CD14-positive monocyte (primary cell): ENCODE data around the gene TRIM33. TPM values are rescaled to one million over a fixed set of nuclear protein-coding genes. Genes with fewer than 3 reads are reported as not detected.

Source experiments
- DNase-seq, 3 donors: peaks; one replicate each; pipeline ENCODE4 v3.0.0-alpha.2; 2011 to 2022
- H2AFZ ChIP-seq: 2 replicates; pipeline ENCODE4 v1.6.0; 2012; ENCODE audit warnings: mild to moderate bottlenecking, low read depth, low read length, inconsistent platforms; ENCODE audit not compliant: insufficient read depth, poor library complexity, severe bottlenecking
- H3K27ac ChIP-seq, 2 donors: 1 replicate in 1 of 2; 2 replicates in 1 of 2; pipeline ENCODE4 v1.5.1; 2012 to 2013; ENCODE audit warnings: low read length in 2 of 2, control low read depth in 1 of 2, inconsistent platforms in 1 of 2, low read depth in 1 of 2, mild to moderate bottlenecking in 1 of 2
- H3K27me3 ChIP-seq, 2 donors: one replicate each; pipeline versions ENCODE4 v1.6.0 to v1.6.1; 2011 to 2013; ENCODE audit warnings: low read length in 2 of 2; ENCODE audit not compliant: control insufficient read depth in 2 of 2, insufficient read depth in 2 of 2
- H3K36me3 ChIP-seq, 2 donors: replicated peaks in 1 of 2; 1 replicate in 1 of 2; 2 replicates in 1 of 2; pipeline versions ENCODE4 v1.5.1 to v1.6.1; 2012 to 2013; ENCODE audit warnings: low read length in 2 of 2, control low read depth in 1 of 2, inconsistent platforms in 1 of 2, mild to moderate bottlenecking in 1 of 2; ENCODE audit not compliant: insufficient read depth in 2 of 2, control insufficient read depth in 1 of 2
- H3K4me1 ChIP-seq, 2 donors: 1 replicate in 1 of 2; 2 replicates in 1 of 2; pipeline versions ENCODE4 v1.5.1 to v1.6.1; 2012 to 2013; ENCODE audit warnings: low read length in 2 of 2, control low read depth in 1 of 2, inconsistent platforms in 1 of 2, mild to moderate bottlenecking in 1 of 2, moderate library complexity in 1 of 2; ENCODE audit not compliant: insufficient read depth in 2 of 2, control insufficient read depth in 1 of 2
- H3K4me2 ChIP-seq: replicated peaks from 2 replicates; pipeline ENCODE3; 2012; ENCODE audit warnings: low read length, moderate library complexity, mild to moderate bottlenecking; ENCODE audit not compliant: poor library complexity, severe bottlenecking; ENCODE audit errors: extremely low read depth
- H3K4me3 ChIP-seq, 3 experiments: fragments of 200-600 bp in 1 of 3; sonication (generic) in 1 of 3; replicated peaks in 1 of 3; 1 replicate in 2 of 3; 2 replicates in 1 of 3; pipeline ENCODE4 v1.5.1; 2011 to 2013; ENCODE audit warnings: low read length in 3 of 3, mild to moderate bottlenecking in 3 of 3, control low read depth in 2 of 3, low read depth in 2 of 3, inconsistent platforms in 1 of 3, moderate library complexity in 1 of 3
- H3K79me2 ChIP-seq: 2 replicates; pipeline ENCODE4 v1.6.0; 2012; ENCODE audit warnings: mild to moderate bottlenecking, control low read depth, inconsistent platforms, low read length, moderate library complexity; ENCODE audit not compliant: insufficient read depth
- H3K9ac ChIP-seq: 2 replicates; pipeline ENCODE4 v1.6.0; 2017; ENCODE audit warnings: low read length, mild to moderate bottlenecking; ENCODE audit not compliant: insufficient read depth, poor library complexity, severe bottlenecking
- H3K9me3 ChIP-seq, 2 donors: replicated peaks in 1 of 2; 1 replicate in 1 of 2; 2 replicates in 1 of 2; pipeline versions ENCODE4 v1.5.1 to v1.6.1; 2012 to 2013; ENCODE audit warnings: low read length in 2 of 2, control low read depth in 1 of 2; ENCODE audit not compliant: control insufficient read depth in 1 of 2, insufficient read depth in 1 of 2
- H4K20me1 ChIP-seq: 2 replicates; pipeline ENCODE4 v1.6.0; 2012; ENCODE audit warnings: mild to moderate bottlenecking, low read length, control low read depth, moderate library complexity; ENCODE audit not compliant: insufficient read depth
- H3K27ac Mint-ChIP-seq, 7 donors: one replicate each; pipeline ENCODE4 v1.8.0; 2020; ENCODE audit warnings: mild to moderate bottlenecking in 7 of 7, mixed read lengths in 7 of 7, moderate library complexity in 6 of 7, inconsistent platforms in 2 of 7
- H3K27me3 Mint-ChIP-seq, 3 donors: one replicate each; pipeline ENCODE4 v1.8.0; 2021 to 2022; ENCODE audit warnings: low read depth in 3 of 3, mild to moderate bottlenecking in 3 of 3, mixed read lengths in 3 of 3, moderate library complexity in 3 of 3, inconsistent platforms in 1 of 3
- H3K36me3 Mint-ChIP-seq, 2 donors: one replicate each; pipeline ENCODE4 v1.8.0; 2020; ENCODE audit warnings: mixed read lengths in 2 of 2, inconsistent platforms in 1 of 2, mild to moderate bottlenecking in 1 of 2
- H3K4me1 Mint-ChIP-seq: one replicate; pipeline ENCODE4 v1.8.0; 2020; ENCODE audit warnings: mild to moderate bottlenecking, mixed read lengths
- H3K4me3 Mint-ChIP-seq, 2 donors: one replicate each; pipeline ENCODE4 v1.8.0; 2020; ENCODE audit warnings: mild to moderate bottlenecking in 2 of 2, mixed read lengths in 2 of 2, moderate library complexity in 1 of 2
- H3K9me3 Mint-ChIP-seq, 7 donors: one replicate each; pipeline ENCODE4 v1.8.0; 2020 to 2022; ENCODE audit warnings: mixed read lengths in 7 of 7, mild to moderate bottlenecking in 6 of 7, moderate library complexity in 6 of 7, inconsistent platforms in 2 of 7
- CTCF ChIP-seq: fragments of 200-600 bp; IDR thresholded peaks from one replicate; pipeline ENCODE4 v1.8.0; 2022; ENCODE audit warnings: antibody characterized with exemption, mild to moderate bottlenecking
- WGBS: methylation state at CpG from one replicate; pipeline ENCODE4 v1.1.5; 2013; ENCODE audit warnings: missing lambda C conversion rate; ENCODE audit not compliant: insufficient coverage; 5-methylcytosine and 5-hydroxymethylcytosine counted together
- intact Hi-C, 2 donors: fragments of 100-400 bp; cut with micrococcal nuclease; formaldehyde crosslinking; loops; one replicate each; pipeline versions ENCODE4 v1.15.0 to v1.15.1; 2023
- polyA plus RNA-seq, 3 donors: library from polyadenylated mRNA; depleted of rRNA in 1 of 3; unstranded in 2 of 3; stranded (reverse) in 1 of 3; fragments of 300-500 nt in 2 of 3; fragments of >200 nt in 1 of 3; fragmentation: Illumina TruSeq in 2 of 3; gene quantifications; 1 replicate in 2 of 3; 2 replicates in 1 of 3; pipeline ENCODE4 v1.2.3, GENCODE V29; 2012 to 2021

TRIM33 gene
- polyA plus RNA-seq, 3 donors, result 11.8 to 16.5 (median 13.7) TPM

DNA sequence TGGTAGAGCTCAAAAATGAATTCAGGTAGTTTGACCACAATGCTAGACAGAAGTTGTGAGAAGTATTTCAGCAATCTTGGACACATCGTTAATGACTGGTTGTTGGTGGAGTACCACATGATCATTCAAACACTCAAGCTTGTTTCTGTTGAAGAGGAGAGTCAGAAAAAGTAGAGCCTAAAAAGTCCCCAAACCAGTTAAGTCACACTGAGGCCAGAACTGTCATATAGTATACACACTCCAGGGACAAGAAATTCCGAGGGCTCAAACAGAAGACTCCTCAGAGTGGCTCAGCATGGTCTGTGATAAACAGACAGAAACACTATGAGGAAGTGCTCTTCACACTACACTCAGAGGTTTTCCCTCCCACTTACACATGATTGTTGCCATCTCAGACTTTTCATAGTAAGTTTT is 5.8 kb downstream of the TRIM33 start:
- H3K4me2 ChIP-seq, result no peak overlapping the region
- peaks cover 99% of the 10 kb centered on the region for H3K79me2 ChIP-seq
- H3K9me3 Mint-ChIP-seq, result peaks cover 0 to 2% (median 0%) of the 10 kb centered on the region in 7 donors
- no peaks in the 10 kb centered on the region for H3K27me3 ChIP-seq
- H3K27me3 Mint-ChIP-seq, result no peaks in the 10 kb centered on the region
- peaks cover 2 to 31% of the 10 kb centered on the region in 2 donors for H3K36me3 ChIP-seq
- no peak for TF ChIP-seq CTCF
- intact Hi-C loops, result no loop called here
- WGBS, result 63% methylated on average over 1 of the region's 2 CpGs
- peak overlapping the region in 1 of 2 donors; percentile 32 for H3K4me3 Mint-ChIP-seq
- H3K36me3 Mint-ChIP-seq, result peaks cover 16 to 28% of the 10 kb centered on the region in 2 donors
- peaks cover 47% of the 10 kb centered on the region for H3K4me1 Mint-ChIP-seq
- peak overlapping the region in 6 of 7 donors; percentile 7 to 78 (median 60) for H3K27ac Mint-ChIP-seq
- H3K4me3 ChIP-seq, result no peak overlapping the region
- no peak overlapping the region for H3K9ac ChIP-seq
- H4K20me1 ChIP-seq, result peaks cover 93% of the 10 kb centered on the region
- peaks cover 20 to 32% of the 10 kb centered on the region in 2 donors for H3K4me1 ChIP-seq
- peak; percentile 9 to 22 (median 10) for DNase-seq
- H2AFZ ChIP-seq, result no peak overlapping the region
- peak overlapping the region; percentile 11 to 52 for H3K27ac ChIP-seq
- H3K9me3 ChIP-seq, result no peaks in the 10 kb centered on the region

- Histone ChIP-seq H3K9me3 (no peaks in the 10 kb centered on the region), H2AFZ (no peak overlapping the region), H4K20me1 (peaks cover 93% of the 10 kb centered on the region), H3K9ac (no peak overlapping the region), H3K79me2 (peaks cover 99% of the 10 kb centered on the region), H3K4me2 (no peak overlapping the region), H3K36me3 (peaks cover 2 to 31% of the 10 kb centered on the region in 2 donors), H3K4me1 (peaks cover 8 to 21% of the 10 kb centered on the region in 2 donors), H3K27me3 (no peaks in the 10 kb centered on the region), H3K4me3 (no peak overlapping the region), H3K27ac (no peak overlapping the region)
- peaks cover 0 to 6% (median 0%) of the 10 kb centered on the region in 7 donors for H3K9me3 Mint-ChIP-seq
- WGBS, result 100% methylated on average over 4 of the region's 7 CpGs
- H3K27me3 Mint-ChIP-seq, result no peaks in the 10 kb centered on the region
- H3K36me3 Mint-ChIP-seq, result peaks cover 14 to 27% of the 10 kb centered on the region in 2 donors
- peak overlapping the region in 2 of 7 donors; percentile 60 to 65 for H3K27ac Mint-ChIP-seq
- peaks cover 45% of the 10 kb centered on the region for H3K4me1 Mint-ChIP-seq
- DNase-seq, result no peak
- no peak overlapping the region for H3K4me3 Mint-ChIP-seq
- TF ChIP-seq CTCF, result no peak
- intact Hi-C loops, result no loop called here
Measured at GRCh38 chr1:114503916-114504422, 7.0 kb downstream of the TRIM33 start.
